COLO668 (cell line): ENCODE data around the gene MARVELD2.
A peak's percentile ranks its signal among the peaks of the same experiment; 100 is the strongest.
"Not testable (repeated sequence)": the region's sequence is repeated elsewhere in the genome, so short reads cannot be mapped to it uniquely, and the experiment has no call there.

Experiments
- DNase-seq: peaks from one replicate; lab custom pipeline; 2025; ENCODE audit not compliant: unreplicated experiment; lab: John Stamatoyannopoulos, UW

MARVELD2 gene

DNA sequence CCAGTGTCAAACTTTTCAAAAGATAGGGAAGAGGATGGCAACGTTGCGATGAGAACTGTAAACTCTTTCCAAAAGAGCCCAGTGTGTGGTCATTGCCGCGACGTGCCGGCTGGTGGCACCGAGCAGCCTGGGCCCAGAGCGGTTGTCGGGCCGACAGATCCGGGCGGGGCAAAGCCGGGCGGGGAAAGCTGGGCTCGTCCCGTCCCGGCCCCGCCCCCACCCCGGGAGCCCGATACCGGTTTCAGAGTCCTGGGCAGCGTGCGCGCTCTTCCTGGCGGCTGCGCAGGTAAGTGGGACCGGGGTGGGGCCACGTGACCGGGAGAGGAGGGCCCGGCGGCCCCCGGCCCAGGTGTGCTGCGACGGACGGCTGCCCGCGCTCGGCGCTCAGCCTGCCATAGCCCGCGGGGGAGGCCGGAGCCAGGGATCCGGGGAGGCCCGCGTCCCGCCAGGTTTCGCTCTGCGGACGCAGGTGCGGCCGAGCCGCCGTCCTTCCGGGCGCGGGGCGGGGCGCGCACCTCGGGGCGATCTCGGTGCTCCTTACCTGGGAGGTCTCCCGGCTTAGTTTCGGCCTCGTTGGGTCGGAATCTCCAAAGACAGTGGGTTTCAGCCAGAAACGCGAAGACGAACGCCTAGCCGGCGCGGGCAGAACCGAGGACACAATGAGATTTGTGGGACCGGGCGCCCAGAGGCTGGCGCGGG lies at the start of gene MARVELD2:
TSS of gene MARVELD2 (plus strand) at position 232 of the 699 bp plus-strand sequence. CDS start 4,270 bp downstream, outside the sequence.
- peak; percentile 95 for DNase-seq

DNA sequence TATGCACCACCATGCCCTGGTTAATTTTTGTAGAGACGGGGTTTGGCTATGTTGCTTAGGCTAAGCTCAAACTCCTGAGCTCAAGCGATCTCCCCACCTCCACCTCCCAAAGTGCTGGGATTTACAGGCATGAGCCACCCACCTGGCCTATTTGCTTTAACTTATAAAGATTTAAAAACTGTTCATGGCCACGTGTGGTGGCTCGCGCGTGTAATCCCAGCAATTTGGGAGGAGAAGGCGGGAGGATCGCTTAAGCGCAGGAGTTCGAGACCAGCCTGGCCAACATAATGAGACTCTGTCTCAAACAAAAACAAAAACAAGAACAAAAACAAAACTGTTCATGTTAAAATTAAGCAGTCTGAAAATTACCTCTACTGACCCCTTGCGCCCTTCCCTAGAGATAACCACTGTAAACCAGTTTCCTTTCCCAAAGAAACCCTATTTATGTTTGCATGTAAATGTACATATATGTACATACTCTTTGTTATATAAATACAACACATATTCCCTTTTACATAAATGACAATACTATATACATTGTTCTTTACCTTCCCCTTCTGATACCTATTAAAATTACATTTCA lies 47.1 kb upstream of the MARVELD2 start:
- DNase-seq: no peak

- DNase-seq: no peak
These were observed 46.2 kb upstream of the MARVELD2 start for GRCh38 chr5:69368458-69369339.

- peak; percentile 89 for DNase-seq
These were observed 45.4 kb upstream of the MARVELD2 start, which contains the start of the genes AK6, RAD17 and TAF9 for GRCh38 chr5:69369340-69370121. TSS of gene AK6 (minus strand) at chr5:69369520. CDS start at chr5:69369490, 30 bp downstream. TSS of gene RAD17 (plus strand) at chr5:69369818. CDS start at chr5:69372209, 2,391 bp downstream. TSS of gene TAF9 (minus strand) at chr5:69369520. CDS start at chr5:69365737, 3,783 bp downstream.

- peak; percentile 0 for DNase-seq
These were observed 44.6 kb upstream of the MARVELD2 start for GRCh38 chr5:69370335-69370734.

GRCh38 chr5:69372394-69372793 lies 42.5 kb upstream of the MARVELD2 start:
- no peak for DNase-seq

DNA sequence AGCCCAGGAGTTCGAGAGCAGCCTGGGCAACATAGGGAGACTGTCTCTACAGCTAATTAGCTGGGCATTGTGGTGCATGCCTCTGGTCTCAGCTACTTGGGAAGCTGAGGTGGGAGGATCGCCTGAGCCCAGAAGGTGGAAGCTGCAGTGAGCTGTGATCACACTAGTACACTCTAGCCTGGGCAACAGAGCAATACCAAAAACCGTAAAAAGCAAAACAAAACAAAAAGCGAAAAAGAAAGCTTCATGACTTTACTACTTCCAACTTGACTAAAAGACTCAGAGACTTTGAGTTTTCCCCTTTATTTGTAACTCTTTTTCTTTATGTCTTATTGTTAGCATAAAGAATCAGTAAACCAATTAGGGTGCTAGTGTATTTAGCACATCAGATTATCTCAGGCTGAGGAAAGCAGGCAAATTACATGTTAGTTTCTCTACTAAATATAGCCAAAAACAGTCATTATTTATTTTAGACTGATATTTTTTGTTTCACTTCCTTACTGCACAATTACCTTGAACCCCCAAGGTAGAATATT lies 39.9 kb upstream of the MARVELD2 start:
- no peak for DNase-seq

GRCh38 chr5:69378376-69378775 lies 36.5 kb upstream of the MARVELD2 start:
- no peak for DNase-seq

GRCh38 chr5:69404659-69405330 lies 10.1 kb upstream of the MARVELD2 start:
- DNase-seq: no peak

DNA sequence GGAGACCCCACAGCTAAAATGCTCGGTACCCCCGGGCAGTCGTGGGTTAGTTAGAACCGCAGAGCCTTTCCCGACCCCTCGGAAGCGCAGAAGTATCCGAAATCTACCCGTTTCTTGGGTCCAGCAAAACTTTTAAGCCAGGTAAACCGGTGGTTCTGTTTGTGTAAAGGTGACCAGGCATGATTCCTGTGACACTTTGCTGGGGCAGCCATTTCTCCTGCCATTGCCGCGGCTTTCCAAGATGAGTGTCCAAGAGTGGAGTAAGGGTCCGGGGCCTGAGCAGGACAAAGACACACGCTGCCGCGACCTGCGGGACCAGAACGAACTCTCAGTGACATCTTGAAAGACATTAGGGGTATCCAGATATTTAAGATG lies 655 bp downstream of the MARVELD2 start:
- peak; percentile 34 for DNase-seq

- peak; percentile 11 for DNase-seq
These were observed 1.3 kb downstream of the MARVELD2 start for GRCh38 chr5:69416180-69416579.

DNA sequence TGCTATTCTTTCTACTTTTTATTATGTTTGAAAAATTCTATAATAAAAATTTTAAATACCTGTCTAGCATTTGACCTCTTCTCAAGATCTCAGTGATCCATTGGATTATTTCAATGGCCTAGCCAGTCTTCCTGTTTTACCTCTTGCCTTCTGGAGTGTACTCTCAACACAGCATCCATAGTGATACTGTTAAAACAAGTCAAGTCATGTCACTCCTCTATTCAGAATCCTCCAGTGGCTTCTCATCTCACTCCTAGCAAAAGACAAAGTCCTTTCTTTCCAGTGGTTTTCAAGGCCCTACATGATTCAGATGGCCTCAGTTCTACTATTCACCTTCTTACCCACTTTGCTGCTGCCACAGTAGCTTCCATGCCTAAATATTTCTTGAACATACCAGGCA lies 1.8 kb downstream of the MARVELD2 start:
- DNase-seq: no peak

- DNase-seq: no peak
These were observed 3.6 kb downstream of the MARVELD2 start for GRCh38 chr5:69418554-69418953.

GRCh38 chr5:69431424-69432303 lies 16.7 kb downstream of the MARVELD2 start:
- no peak for DNase-seq

DNA sequence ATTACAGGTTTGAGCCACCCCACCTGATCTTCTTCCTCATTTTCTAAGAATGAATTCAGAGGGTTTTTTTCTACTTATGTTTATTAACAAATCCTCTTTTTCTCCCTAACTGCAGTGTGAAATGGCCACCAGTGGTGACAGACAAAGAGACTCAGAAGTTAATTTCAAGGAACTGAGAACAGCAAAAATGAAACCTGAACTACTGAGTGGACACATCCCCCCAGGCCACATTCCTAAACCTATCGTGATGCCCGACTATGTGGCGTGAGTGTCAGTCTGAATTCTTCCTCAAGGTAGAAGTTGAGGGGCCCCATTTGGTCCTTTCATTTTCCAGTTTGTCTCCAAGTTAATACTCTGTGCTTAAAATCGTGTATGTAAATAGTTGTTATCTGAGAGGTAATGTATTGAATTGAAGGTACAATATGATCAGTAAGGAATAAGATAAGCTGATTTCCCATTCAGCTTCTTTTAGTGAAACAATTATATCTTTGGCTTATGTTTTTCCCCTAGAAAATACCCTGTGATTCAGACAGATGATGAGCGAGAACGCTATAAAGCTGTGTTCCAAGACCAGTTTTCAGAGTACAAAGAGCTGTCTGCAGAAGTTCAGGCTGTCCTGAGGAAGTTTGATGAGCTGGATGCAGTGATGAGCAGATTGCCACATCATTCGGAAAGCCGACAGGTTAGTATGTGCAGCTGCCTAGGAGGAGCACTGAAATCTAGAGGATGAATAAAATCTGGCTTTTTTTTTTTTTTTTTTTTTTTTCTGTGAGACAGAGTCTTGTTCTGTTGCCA lies 17.7 kb downstream of the MARVELD2 start:
- no peak for DNase-seq

DNA sequence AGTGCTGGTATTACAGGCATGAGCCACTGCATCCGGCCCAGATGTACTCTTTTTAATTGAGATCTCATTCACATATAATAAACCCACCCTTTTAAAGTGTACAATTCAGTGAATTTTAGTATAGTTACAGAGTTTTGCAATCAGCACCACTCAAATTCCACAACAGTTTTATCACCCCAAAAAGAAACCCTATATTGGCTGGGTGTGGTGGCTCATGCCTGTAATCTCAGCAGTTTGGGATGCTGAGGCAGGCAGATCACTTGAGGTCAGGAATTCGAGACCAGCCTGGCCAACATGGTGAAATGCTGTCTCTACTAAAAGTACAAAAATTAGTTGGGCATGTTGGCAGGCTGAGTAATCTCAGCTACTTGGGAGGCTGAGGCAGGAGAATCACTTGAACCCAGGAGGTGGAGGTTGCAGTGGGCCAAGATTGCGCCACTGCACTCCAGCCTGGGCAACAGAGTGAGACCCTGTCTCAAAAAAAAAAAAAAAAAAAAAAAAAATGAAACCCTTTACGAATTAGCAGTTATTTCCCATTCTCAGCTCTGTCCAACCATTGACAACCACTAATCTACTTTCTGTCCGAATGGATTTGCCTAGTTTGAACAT lies 20.5 kb downstream of the MARVELD2 start:
- not testable (repeated sequence) for DNase-seq

DNA sequence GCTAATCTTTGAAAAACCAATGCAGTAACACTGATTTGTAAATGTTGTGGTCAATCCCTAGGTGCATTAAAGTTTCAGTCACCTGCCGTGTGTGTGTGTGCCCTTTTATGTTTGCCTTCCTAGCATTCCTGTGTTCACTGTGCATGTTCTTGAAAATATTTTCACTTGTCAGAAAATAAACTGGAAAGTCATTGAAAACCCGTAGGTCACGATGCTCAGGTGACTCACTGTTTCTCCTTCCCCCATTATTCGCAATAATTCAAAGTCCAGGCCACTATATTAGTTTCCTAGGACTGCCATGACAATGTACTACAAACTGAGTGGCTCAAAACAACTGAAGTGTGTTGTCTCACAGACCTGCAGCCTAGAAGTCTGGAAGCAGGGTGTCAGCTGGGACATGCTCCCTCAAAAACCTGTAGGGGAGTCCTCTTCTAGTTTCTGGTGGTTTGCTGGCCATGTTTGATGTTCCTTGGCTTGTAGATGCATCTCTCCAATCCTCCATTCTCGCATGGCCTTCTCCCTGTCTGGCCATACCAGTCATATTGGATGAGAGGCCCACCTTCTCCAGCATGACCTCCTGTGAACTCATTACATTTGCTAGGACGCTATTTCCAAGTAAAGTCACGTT lies 29.3 kb downstream of the MARVELD2 start:
- DNase-seq: no peak
